DND-41 (cell line): ENCODE measurements around the gene SCN9A.

Experiments used
- ATAC-seq: fragments of 200-7000 bp; cut with Tn5 transposase; 3 replicates; pipeline ENCODE4 v1.9.1; 2021; ENCODE audit warnings: low read depth; ENCODE audit not compliant: insufficient read depth
- DNase-seq: peaks from one replicate; pipeline ENCODE4 v3.0.0-alpha.2; 2020
- H2AFZ ChIP-seq: 2 replicates; pipeline ENCODE4 v1.6.0; 2012; ENCODE audit warnings: low read depth, low read length
- H3K27ac ChIP-seq: 2 replicates; pipeline ENCODE4 v1.5.1; 2012; ENCODE audit warnings: low read length, inconsistent platforms
- H3K27me3 ChIP-seq: fragments of 200-600 bp; sonication (generic); 2 replicates; pipeline ENCODE4 v1.6.0; 2012; ENCODE audit warnings: low read length, mild to moderate bottlenecking, inconsistent platforms; ENCODE audit not compliant: insufficient read depth, poor library complexity
- H3K36me3 ChIP-seq: 2 replicates; pipeline ENCODE4 v1.5.1; 2012; ENCODE audit warnings: low read length, inconsistent platforms; ENCODE audit not compliant: insufficient read depth
- H3K4me1 ChIP-seq: 2 replicates; pipeline ENCODE4 v1.5.1; 2012; ENCODE audit warnings: mild to moderate bottlenecking, low read length; ENCODE audit not compliant: insufficient read depth
- H3K4me2 ChIP-seq: 2 replicates; pipeline ENCODE4 v1.6.0; 2012; ENCODE audit warnings: mild to moderate bottlenecking, moderate library complexity, low read length, inconsistent platforms; ENCODE audit not compliant: insufficient read depth
- H3K4me3 ChIP-seq, 2 experiments: fragments of 200-600 bp in 1 of 2; shearing (Covaris generic) in 1 of 2; 2 replicates each; pipeline ENCODE4 v1.5.1; 2012 to 2016; ENCODE audit warnings: inconsistent platforms in 2 of 2, low read length in 2 of 2, mild to moderate bottlenecking in 2 of 2, low read depth in 1 of 2, moderate library complexity in 1 of 2
- H3K79me2 ChIP-seq: 2 replicates; pipeline ENCODE4 v1.6.0; 2012; ENCODE audit warnings: low read length, inconsistent platforms; ENCODE audit not compliant: insufficient read depth
- H3K9ac ChIP-seq: 2 replicates; pipeline ENCODE4 v1.6.0; 2012; ENCODE audit warnings: low read depth, mild to moderate bottlenecking, inconsistent platforms, low read length, moderate library complexity
- H3K9me3 ChIP-seq: 2 replicates; pipeline ENCODE4 v1.5.1; 2012; ENCODE audit warnings: low read length, moderate library complexity, mild to moderate bottlenecking, inconsistent platforms; ENCODE audit not compliant: insufficient read depth, severe bottlenecking
- H4K20me1 ChIP-seq: 2 replicates; pipeline ENCODE4 v1.6.0; 2012; ENCODE audit warnings: low read length; ENCODE audit not compliant: insufficient read depth
- CTCF ChIP-seq: IDR thresholded peaks from 2 replicates; pipeline ENCODE4 v1.5.1; 2012; ENCODE audit warnings: borderline replicate concordance, low read length, moderate library complexity, mild to moderate bottlenecking; ENCODE audit not compliant: poor library complexity, severe bottlenecking; ENCODE audit errors: extremely low read depth
- EZH2 ChIP-seq: IDR thresholded peaks from 3 replicates; pipeline ENCODE4 v1.6.1; 2012; ENCODE audit warnings: borderline replicate concordance, low read depth, mild to moderate bottlenecking, moderate library complexity, low read length, inconsistent platforms; ENCODE audit not compliant: severe bottlenecking

The SCN9A gene

GRCh38 chr2:166334805-166335204 is 40.9 kb downstream of the SCN9A start:
- TF ChIP-seq EZH2 (no peak), CTCF (no peak)
- no peak overlapping the region for H3K4me3 ChIP-seq
- no peaks in the 10 kb centered on the region for H3K27me3 ChIP-seq
- no peak overlapping the region for H3K27ac ChIP-seq
- H2AFZ ChIP-seq: no peak overlapping the region
- no peaks in the 10 kb centered on the region for H3K4me1 ChIP-seq
- H4K20me1 ChIP-seq: no peaks in the 10 kb centered on the region
- H3K9ac ChIP-seq: no peak overlapping the region
- H3K4me2 ChIP-seq: no peak overlapping the region
- H3K9me3 ChIP-seq: no peaks in the 10 kb centered on the region
- no peaks in the 10 kb centered on the region for H3K79me2 ChIP-seq
- no peaks in the 10 kb centered on the region for H3K36me3 ChIP-seq
- ATAC-seq (no peak), DNase-seq (no peak)

- H2AFZ ChIP-seq: no peak overlapping the region
- H3K4me2 ChIP-seq: no peak overlapping the region
- H3K4me3 ChIP-seq: no peak overlapping the region
- ATAC-seq (no peak), DNase-seq (no peak)
- H3K79me2 ChIP-seq: no peaks in the 10 kb centered on the region
- TF ChIP-seq EZH2 (no peak), CTCF (no peak)
- no peaks in the 10 kb centered on the region for H3K27me3 ChIP-seq
- no peaks in the 10 kb centered on the region for H3K9me3 ChIP-seq
- H4K20me1 ChIP-seq: no peaks in the 10 kb centered on the region
- H3K36me3 ChIP-seq: no peaks in the 10 kb centered on the region
- H3K4me1 ChIP-seq: no peaks in the 10 kb centered on the region
- H3K9ac ChIP-seq: no peak overlapping the region
- H3K27ac ChIP-seq: no peak overlapping the region
These were observed 41.9 kb downstream of the SCN9A start for GRCh38 chr2:166333801-166334200.

- no peaks in the 10 kb centered on the region for H3K27me3 ChIP-seq
- H3K4me3 ChIP-seq: no peak overlapping the region
- no peaks in the 10 kb centered on the region for H3K9me3 ChIP-seq
- ATAC-seq (no peak), DNase-seq (no peak)
- no peaks in the 10 kb centered on the region for H3K79me2 ChIP-seq
- H2AFZ ChIP-seq: no peak overlapping the region
- no peaks in the 10 kb centered on the region for H4K20me1 ChIP-seq
- no peak overlapping the region for H3K4me2 ChIP-seq
- no peak overlapping the region for H3K9ac ChIP-seq
- TF ChIP-seq CTCF (no peak), EZH2 (no peak)
- H3K27ac ChIP-seq: no peak overlapping the region
- H3K4me1 ChIP-seq: no peaks in the 10 kb centered on the region
- no peaks in the 10 kb centered on the region for H3K36me3 ChIP-seq
These were observed 43.6 kb downstream of the SCN9A start for GRCh38 chr2:166332106-166332505.

- H3K9me3 ChIP-seq: no peaks in the 10 kb centered on the region
- no peaks in the 10 kb centered on the region for H3K79me2 ChIP-seq
- H3K27ac ChIP-seq: no peak overlapping the region
- H3K27me3 ChIP-seq: no peaks in the 10 kb centered on the region
- TF ChIP-seq CTCF (no peak), EZH2 (no peak)
- no peak overlapping the region for H3K9ac ChIP-seq
- H3K4me3 ChIP-seq: no peak overlapping the region
- DNase-seq: no peak
- H3K36me3 ChIP-seq: no peaks in the 10 kb centered on the region
- H4K20me1 ChIP-seq: no peaks in the 10 kb centered on the region
- H2AFZ ChIP-seq: no peak overlapping the region
- ATAC-seq: no peak
- H3K4me2 ChIP-seq: no peak overlapping the region
- H3K4me1 ChIP-seq: no peaks in the 10 kb centered on the region
These were observed 44.3 kb downstream of the SCN9A start for GRCh38 chr2:166331468-166331867.
